ENCODE measurements around the gene AGAP1.

AGAP1 gene

DNA sequence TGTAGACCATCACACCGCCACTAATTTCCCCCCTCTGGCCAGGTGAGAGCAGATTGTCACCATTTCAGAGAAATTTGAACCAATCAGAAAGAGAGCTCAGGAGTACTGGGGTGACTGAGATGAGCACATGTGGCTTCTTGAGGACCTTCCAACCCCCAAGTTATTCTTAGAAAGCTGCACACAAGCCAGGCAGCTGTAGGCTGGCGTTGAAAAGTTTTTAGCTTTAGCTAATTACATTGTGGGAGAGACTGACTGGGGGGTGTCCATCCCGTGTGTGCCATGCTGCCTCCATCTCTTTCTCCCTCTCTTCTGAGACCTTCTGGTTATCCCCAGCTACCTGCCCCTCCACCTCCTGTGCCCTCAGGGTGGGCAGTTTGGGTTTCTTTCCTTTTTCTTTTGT, 154.0 kb downstream of the AGAP1 start:
- no peak for TF ChIP-seq CTCF (IDR thresholded peaks at IDR 0.05)
- no peak overlapping the region for H3K4me3 ChIP-seq
- DNase-seq (ENCODE audit: low spot score) = no peak
- no peak overlapping the region for H3K27ac ChIP-seq

- DNase-seq (ENCODE audit: low spot score) = no peak
- Histone ChIP-seq H3K27ac (no peak overlapping the region), H3K4me3 (no peak overlapping the region)
- TF ChIP-seq CTCF (IDR thresholded peaks at IDR 0.05) = no peak
These were observed 155.6 kb downstream of the AGAP1 start for GRCh38 chr2:235649418-235649817.

GRCh38 chr2:235651643-235652042, 157.8 kb downstream of the AGAP1 start:
- TF ChIP-seq CTCF (IDR thresholded peaks at IDR 0.05) = no peak
- H3K4me3 ChIP-seq = no peak overlapping the region
- no peak for DNase-seq (ENCODE audit: low spot score)
- no peak overlapping the region for H3K27ac ChIP-seq

GRCh38 chr2:235654103-235654813, 160.4 kb downstream of the AGAP1 start:
- TF ChIP-seq CTCF (IDR thresholded peaks at IDR 0.05) = no peak
- H3K4me3 ChIP-seq = no peak overlapping the region
- H3K27ac ChIP-seq = no peak overlapping the region
- no peak for DNase-seq (ENCODE audit: low spot score)

DNA sequence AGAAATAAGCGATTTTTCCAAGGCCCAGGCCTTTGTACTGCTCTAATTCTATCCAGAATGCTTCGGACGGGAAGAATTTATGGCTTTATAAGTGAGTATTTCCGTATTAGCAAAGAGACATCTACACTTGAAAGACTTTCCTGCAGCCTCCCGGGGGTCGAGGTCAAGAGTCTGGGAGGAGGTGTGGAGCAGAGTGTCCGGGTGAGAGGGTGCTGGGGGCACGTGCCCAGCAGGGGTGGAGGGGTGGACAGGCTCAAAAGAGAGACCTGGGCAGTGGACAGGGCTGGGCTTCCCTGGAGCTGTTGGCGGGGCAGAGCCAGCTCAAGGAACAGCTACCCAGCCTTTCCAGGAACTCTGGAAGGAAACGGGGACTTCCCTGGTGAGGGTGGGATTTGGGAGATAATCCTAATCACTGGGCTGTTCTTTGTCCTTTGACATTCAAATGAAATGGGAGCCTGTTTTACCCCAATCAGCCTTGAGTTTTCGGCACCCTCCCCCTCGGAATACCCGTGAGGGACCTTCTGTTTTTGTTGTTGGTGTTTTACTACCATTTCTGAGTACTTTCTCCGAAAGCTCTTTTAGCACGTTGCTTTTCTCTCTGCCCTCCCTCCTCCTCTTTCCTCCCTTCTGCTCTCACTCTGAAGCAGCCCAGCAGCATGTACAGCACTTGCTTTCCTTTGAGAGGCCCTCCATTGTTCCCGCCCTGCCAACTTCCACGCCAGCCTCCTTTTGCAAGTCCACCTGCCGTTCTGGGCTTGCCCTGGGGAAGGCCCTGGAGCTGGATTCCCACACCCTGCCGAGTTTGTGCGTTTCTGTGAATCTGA, 164.7 kb downstream of the AGAP1 start:
- no peak for TF ChIP-seq CTCF (IDR thresholded peaks at IDR 0.05)
- Histone ChIP-seq H3K27ac (no peak overlapping the region), H3K4me3 (no peak overlapping the region)
- DNase-seq (ENCODE audit: low spot score) = no peak

GRCh38 chr2:235659767-235660322, 166.0 kb downstream of the AGAP1 start:
- DNase-seq (ENCODE audit: low spot score) = no peak
- no peak for TF ChIP-seq CTCF (IDR thresholded peaks at IDR 0.05)
- Histone ChIP-seq H3K27ac (peak overlapping the region in 1 of 2 donors; percentile 39), H3K4me3 (no peak overlapping the region)
